Renal cortical epithelial cell (primary cell): ENCODE results near the gene SARS1. TPM values are rescaled to one million over a fixed set of nuclear protein-coding genes. Genes with fewer than 3 reads are reported as not detected.
"Not testable (repeated sequence)": the region's sequence is repeated elsewhere in the genome, so short reads cannot be mapped to it uniquely, and the experiment has no call there.

ENCODE experiments used
- DNase-seq: peaks from one replicate; pipeline ENCODE4 v3.0.0-alpha.2; 2011; ENCODE audit warnings: low read depth
- total RNA-seq: library from RNA; depleted of rRNA; stranded (reverse); fragments of >200 nt; gene quantifications from 2 replicates; pipeline ENCODE4 v1.2.3, GENCODE V29; 2014

Gene SARS1
- total RNA-seq, 1 donor from 2014 or later = 223 TPM

- peak; percentile 92 for DNase-seq
Measured at GRCh38 chr1:109274533-109275476, 61.1 kb downstream of the SARS1 start.

GRCh38 chr1:109275706-109276345 is 62.1 kb downstream of the SARS1 start:
- DNase-seq = peak; percentile 74

GRCh38 chr1:109277434-109278204 is 63.9 kb downstream of the SARS1 start:
- peak; percentile 69 for DNase-seq

- no peak for DNase-seq
Measured at GRCh38 chr1:109279615-109280278, 66.0 kb downstream of the SARS1 start.

GRCh38 chr1:109280862-109281261 is 67.1 kb downstream of the SARS1 start:
- no peak for DNase-seq

GRCh38 chr1:109281680-109282496 is 68.2 kb downstream of the SARS1 start:
- no peak for DNase-seq

GRCh38 chr1:109282497-109282951 is 68.8 kb downstream of the SARS1 start:
- DNase-seq = no peak

GRCh38 chr1:109282952-109283747 is 69.4 kb downstream of the SARS1 start, which contains the start of gene PSRC1:
PSRC1 (minus strand) TSS chr1:109283145.
- DNase-seq = peak; percentile 88

GRCh38 chr1:109283748-109284600 is 70.3 kb downstream of the SARS1 start:
- peak; percentile 32 for DNase-seq

GRCh38 chr1:109286762-109287161 is 73.0 kb downstream of the SARS1 start:
- DNase-seq = not testable (repeated sequence)

Other genes starting within 250 kb of the SARS1 start
- gene WDR47, start 171.8 kb upstream of the SARS1 start, total RNA-seq = 21.0 and 43.2 TPM in 2 replicates
- 114 and 177 TPM in 2 replicates for gene TAF13, start 137.9 kb upstream of the SARS1 start, total RNA-seq
- gene TMEM167B, start 123.2 kb upstream of the SARS1 start, total RNA-seq = 21.4 and 32.1 TPM in 2 replicates
- gene ELAPOR1, start 99.8 kb upstream of the SARS1 start, total RNA-seq = 0.17 and 0.99 TPM in 2 replicates
- 8.5 and 75.9 TPM in 2 replicates for gene CELSR2, start 35.6 kb downstream of the SARS1 start, total RNA-seq
- 1.5 and 2.1 TPM in 2 replicates for gene PSRC1, start 69.2 kb downstream of the SARS1 start, total RNA-seq
- gene MYBPHL, start 93.1 kb downstream of the SARS1 start, total RNA-seq = not detected in 2 replicates
- gene SORT1, start 184.0 kb downstream of the SARS1 start, total RNA-seq = 53.0 and 96.6 TPM in 2 replicates
- 60.9 and 93.9 TPM in 2 replicates for gene PSMA5, start 212.5 kb downstream of the SARS1 start, total RNA-seq